ENCODE results near the gene GMEB2.
"Not testable (repeated sequence)": the region's sequence is repeated elsewhere in the genome, so short reads cannot be mapped to it uniquely, and the experiment has no call there.

The GMEB2 gene

GRCh38 chr20:63626424-63627128, at the start of gene GMEB2:
GMEB2 (minus strand) TSS chr20:63627101; CDS start chr20:63619397, 7,704 bp downstream.
- peak; percentile 71 for DNase-seq

GRCh38 chr20:63675681-63676368, 48.9 kb upstream of the GMEB2 start:
- no peak for DNase-seq

GRCh38 chr20:63673951-63674350, 47.0 kb upstream of the GMEB2 start:
- no peak for DNase-seq

- no peak for DNase-seq
Measured at GRCh38 chr20:63672666-63673065, 45.8 kb upstream of the GMEB2 start.

GRCh38 chr20:63671695-63672094, 44.8 kb upstream of the GMEB2 start:
- DNase-seq, result not testable (repeated sequence)

- no peak for DNase-seq
Measured at GRCh38 chr20:63668351-63668750, 41.5 kb upstream of the GMEB2 start.

- no peak for DNase-seq
Measured at GRCh38 chr20:63667858-63668257, 41.0 kb upstream of the GMEB2 start.

- DNase-seq, result no peak
Measured at GRCh38 chr20:63665708-63666107, 38.8 kb upstream of the GMEB2 start.

- no peak for DNase-seq
Measured at GRCh38 chr20:63664861-63665594, 38.1 kb upstream of the GMEB2 start.

GRCh38 chr20:63664143-63664851, 37.4 kb upstream of the GMEB2 start:
- no peak for DNase-seq

- DNase-seq, result no peak
Measured at GRCh38 chr20:63663332-63664066, 36.6 kb upstream of the GMEB2 start.

GRCh38 chr20:63662813-63663189, 35.9 kb upstream of the GMEB2 start:
- DNase-seq, result no peak

GRCh38 chr20:63661959-63662812, 35.3 kb upstream of the GMEB2 start:
- no peak for DNase-seq

GRCh38 chr20:63661108-63661507, 34.2 kb upstream of the GMEB2 start:
- DNase-seq, result no peak

GRCh38 chr20:63660622-63661021, 33.7 kb upstream of the GMEB2 start:
- DNase-seq, result no peak

GRCh38 chr20:63660174-63660573, 33.3 kb upstream of the GMEB2 start:
- not testable (repeated sequence) for DNase-seq

- no peak for DNase-seq
Measured at GRCh38 chr20:63659370-63659769, 32.5 kb upstream of the GMEB2 start.

GRCh38 chr20:63658749-63659187, 31.9 kb upstream of the GMEB2 start:
- DNase-seq, result no peak

- DNase-seq, result peak; percentile 84
Measured at GRCh38 chr20:63657937-63658748, 31.2 kb upstream of the GMEB2 start, which contains the start of gene RTEL1. RTEL1 (plus strand) TSS chr20:63658312; CDS start chr20:63659403, 1,091 bp downstream.

GRCh38 chr20:63657260-63657936, 30.5 kb upstream of the GMEB2 start:
- no peak for DNase-seq

Measured in NCI-H1105 (cell line).